SK-N-SH treated with all-trans-retinoic acid at 6 μM for 48 hours (cell line): ENCODE measurements around the gene JAK1.

Source experiments
- ATAC-seq: fragments of 200-7000 bp; cut with Tn5 transposase; 3 replicates; pipeline ENCODE4 v1.9.1; 2020; ENCODE audit warnings: mild to moderate bottlenecking, moderate library complexity
- ARNTL ChIP-seq: fragments of 450-650 bp; formaldehyde crosslinking; IDR thresholded peaks from 2 replicates; pipeline ENCODE4 v1.5.0; 2020; ENCODE audit warnings: low read depth, mild to moderate bottlenecking, moderate library complexity, borderline replicate concordance
- BACH2 ChIP-seq: fragments of 250-450 bp; sonication (Bioruptor Pico); IDR thresholded peaks from 2 replicates; pipeline ENCODE4 v1.9.0; 2021; ENCODE audit warnings: mild to moderate bottlenecking, borderline replicate concordance
- CREB5 ChIP-seq: fragments of 250-450 bp; sonication (Bioruptor Pico); IDR thresholded peaks from 2 replicates; pipeline ENCODE4 v1.5.1; 2020; ENCODE audit warnings: low read depth, mild to moderate bottlenecking, moderate library complexity
- CSDC2 ChIP-seq: fragments of 250-450 bp; sonication (Bioruptor Pico); IDR thresholded peaks from 2 replicates; pipeline ENCODE4 v1.5.0; 2020; ENCODE audit warnings: mild to moderate bottlenecking, moderate library complexity
- CSRNP3 ChIP-seq: fragments of 250-450 bp; sonication (Bioruptor Pico); IDR thresholded peaks from 2 replicates; pipeline ENCODE4 v1.5.1; 2021; ENCODE audit warnings: mild to moderate bottlenecking, moderate library complexity
- ESRRG ChIP-seq: fragments of 250-450 bp; sonication (Bioruptor Pico); IDR thresholded peaks from 2 replicates; pipeline ENCODE4 v1.6.1; 2021; ENCODE audit warnings: mild to moderate bottlenecking
- ISL1 ChIP-seq: fragments of 250-450 bp; sonication (Bioruptor Pico); IDR thresholded peaks from 2 replicates; pipeline ENCODE4 v2.1.2; 2022; ENCODE audit warnings: mild to moderate bottlenecking, moderate library complexity
- OSR1 ChIP-seq: fragments of 250-450 bp; sonication (Bioruptor Pico); IDR thresholded peaks from 2 replicates; pipeline ENCODE4 v1.8.0; 2022; ENCODE audit warnings: moderate library complexity, mild to moderate bottlenecking, inconsistent platforms
- PATZ1 ChIP-seq: fragments of 250-450 bp; sonication (Bioruptor Pico); IDR thresholded peaks from 2 replicates; pipeline ENCODE4 v1.8.0; 2020; ENCODE audit warnings: mild to moderate bottlenecking, moderate library complexity, borderline replicate concordance
- POU6F1 ChIP-seq: fragments of 250-450 bp; sonication (Bioruptor Pico); IDR thresholded peaks from 2 replicates; pipeline ENCODE4 v1.8.0; 2021; ENCODE audit warnings: low read depth, mild to moderate bottlenecking, moderate library complexity, borderline replicate concordance
- SNAI2 ChIP-seq: fragments of 250-450 bp; sonication (Bioruptor Pico); IDR thresholded peaks from 2 replicates; pipeline ENCODE4 v1.5.0; 2020; ENCODE audit warnings: mild to moderate bottlenecking, moderate library complexity
- TCF4 ChIP-seq: fragments of 250-450 bp; sonication (Bioruptor Pico); IDR thresholded peaks from 2 replicates; pipeline ENCODE4 v1.8.0; 2021; ENCODE audit warnings: mild to moderate bottlenecking, moderate library complexity, borderline replicate concordance
- TOX ChIP-seq: fragments of 250-450 bp; sonication (Bioruptor Pico); IDR thresholded peaks from 2 replicates; pipeline ENCODE4 v1.8.0; 2021; ENCODE audit warnings: mild to moderate bottlenecking, moderate library complexity, borderline replicate concordance
- TSHZ2 ChIP-seq: fragments of 250-450 bp; sonication (Bioruptor Pico); IDR thresholded peaks from 2 replicates; pipeline ENCODE4 v1.5.0; 2020; ENCODE audit warnings: mild to moderate bottlenecking, moderate library complexity
- ZFP3 ChIP-seq: fragments of 250-450 bp; sonication (Bioruptor Pico); IDR thresholded peaks from 2 replicates; pipeline ENCODE4 v1.5.0; 2020; ENCODE audit warnings: mild to moderate bottlenecking, moderate library complexity
- ZFP30 ChIP-seq: fragments of 450-650 bp; formaldehyde crosslinking; IDR thresholded peaks from 2 replicates; pipeline ENCODE4 v1.5.0; 2022; ENCODE audit warnings: mild to moderate bottlenecking, moderate library complexity
- ZNF565 ChIP-seq: fragments of 450-650 bp; formaldehyde crosslinking; conservative IDR thresholded peaks from 2 replicates; pipeline ENCODE4 v1.5.0; 2020; ENCODE audit warnings: low read depth, mild to moderate bottlenecking, moderate library complexity
- ZNF70 ChIP-seq: fragments of 450-650 bp; formaldehyde crosslinking; IDR thresholded peaks from 2 replicates; pipeline ENCODE4 v1.5.0; 2020; ENCODE audit warnings: mild to moderate bottlenecking, moderate library complexity

The JAK1 gene

GRCh38 chr1:64917328-64917861 is 49.0 kb downstream of the JAK1 start:
- no peak for TF ChIP-seq OSR1 (CRISPR knock-in tag)
- TF ChIP-seq ISL1 (CRISPR knock-in tag), result peak; percentile 30
- ATAC-seq, result peak; percentile 28; the same call in 2 of the 3 replicates

- peak; percentile 48; the same call in 2 of the 3 replicates for ATAC-seq
- TF ChIP-seq TCF4, result 0 out of 2 replicates have a peak, but pooled peaks have one; percentile 40
- no peak for TF ChIP-seq ZFP3 (CRISPR knock-in tag)
These were observed 50.7 kb downstream of the JAK1 start for GRCh38 chr1:64915381-64916274.

GRCh38 chr1:64913361-64914015 is 52.9 kb downstream of the JAK1 start:
- no peak for ATAC-seq
- TF ChIP-seq BACH2 (CRISPR knock-in tag) (no peak), PATZ1 (CRISPR knock-in tag) (no peak), CSDC2 (CRISPR knock-in tag) (no peak), POU6F1 (CRISPR knock-in tag) (no peak), ZNF565 (CRISPR knock-in tag) (no peak), ARNTL (no peak), ZFP30 (CRISPR knock-in tag) (no peak), ESRRG (no peak), ZFP3 (CRISPR knock-in tag) (no peak), ISL1 (CRISPR knock-in tag) (no peak), OSR1 (CRISPR knock-in tag) (no peak)

- no peak for TF ChIP-seq CSDC2 (CRISPR knock-in tag)
- TF ChIP-seq ZFP30 (CRISPR knock-in tag), result no peak
- TF ChIP-seq POU6F1 (CRISPR knock-in tag), result no peak
- no peak for TF ChIP-seq ZNF70 (CRISPR knock-in tag)
- TF ChIP-seq SNAI2 (CRISPR knock-in tag), result no peak
- no peak for TF ChIP-seq CSRNP3
- no peak for TF ChIP-seq ARNTL
- TF ChIP-seq CREB5 (CRISPR knock-in tag), result no peak
- TF ChIP-seq TSHZ2, result no peak
- TF ChIP-seq ZNF565 (CRISPR knock-in tag), result no peak
- TF ChIP-seq TOX (CRISPR knock-in tag), result no peak
- TF ChIP-seq TCF4, result no peak
- TF ChIP-seq PATZ1 (CRISPR knock-in tag), result no peak
- no peak for TF ChIP-seq ISL1 (CRISPR knock-in tag)
- TF ChIP-seq ZFP3 (CRISPR knock-in tag), result no peak
- no peak for ATAC-seq
These were observed 54.2 kb downstream of the JAK1 start for GRCh38 chr1:64912191-64912590.
